Activated CD4-positive, alpha-beta T cell treated with anti-CD3 and anti-CD28 coated beads, Interleukin-2, amount 10 ng/mL, durations not matched to agents 7 days and 5 days (primary cell): ENCODE data around the gene NXNL1. TPM values are rescaled to one million over a fixed set of nuclear protein-coding genes. Genes with fewer than 3 reads are reported as not detected.

Experiments
- CTCF ChIA-PET: fragments of 350-600 bp; sonication (Branson Sonifier 250); formaldehyde crosslinking; loops from one replicate; lab custom pipeline; 2021; ENCODE audit warnings: antibody characterized with exemption; lab: Charles Lee
- POLR2A ChIA-PET: fragments of 350-600 bp; sonication (Branson Sonifier 250); formaldehyde crosslinking; loops from one replicate; lab custom pipeline; 2021; ENCODE audit warnings: antibody characterized with exemption; lab: Charles Lee
- DNase-seq: peaks from one replicate; pipeline ENCODE4 v3.0.0-alpha.2; 2020
- H3K27ac Mint-ChIP-seq: one replicate; pipeline ENCODE4 v1.8.0; 2021; ENCODE audit warnings: mild to moderate bottlenecking, moderate library complexity, mixed read lengths
- H3K27me3 Mint-ChIP-seq: one replicate; pipeline ENCODE4 v1.8.0; 2021; ENCODE audit warnings: mixed read lengths
- H3K36me3 Mint-ChIP-seq: one replicate; pipeline ENCODE4 v1.8.0; 2021; ENCODE audit warnings: low read depth, mixed read lengths
- H3K4me1 Mint-ChIP-seq: one replicate; pipeline ENCODE4 v1.8.0; 2021; ENCODE audit warnings: mixed read lengths
- H3K4me3 Mint-ChIP-seq: one replicate; pipeline ENCODE4 v1.8.0; 2021; ENCODE audit warnings: mild to moderate bottlenecking, moderate library complexity, mixed read lengths
- H3K9me3 Mint-ChIP-seq: one replicate; pipeline ENCODE4 v1.8.0; 2021; ENCODE audit warnings: mixed read lengths
- total RNA-seq, 2 experiments: library from RNA; stranded (reverse); gene quantifications; one replicate each; pipeline ENCODE4 v1.2.3, GENCODE V29; 2021

NXNL1 gene
- total RNA-seq, 2 experiments from 2014 or later, result not detected

- no peak for DNase-seq
- POLR2A ChIA-PET, result no interaction called here
- Mint-ChIP-seq H3K4me1 (peaks cover 32% of the 10 kb centered on the region), H3K9me3 (no peaks in the 10 kb centered on the region), H3K4me3 (peak overlapping the region; percentile 87), H3K27me3 (peaks cover 11% of the 10 kb centered on the region), H3K27ac (no peak overlapping the region), H3K36me3 (no peaks in the 10 kb centered on the region)
- CTCF ChIA-PET, result interaction anchor here (1.2 to 1.5 kb wide), 2 partner anchors 14 to 55 kb away, joined by 3 read pairs; no protein-coding TSS in a partner anchor
Measured at GRCh38 chr19:17468302-17469091, 7.8 kb upstream of the NXNL1 start.

- Mint-ChIP-seq H3K9me3 (no peaks in the 10 kb centered on the region), H3K4me1 (peaks cover 25% of the 10 kb centered on the region), H3K27ac (no peak overlapping the region), H3K36me3 (no peaks in the 10 kb centered on the region), H3K4me3 (no peak overlapping the region), H3K27me3 (peaks cover 11% of the 10 kb centered on the region)
- POLR2A ChIA-PET, result no interaction called here
- CTCF ChIA-PET, result interaction anchor here (1.1 to 2.6 kb wide), 4 partner anchors 29 to 76 kb away, joined by 3 to 7 read pairs (median 3); no protein-coding TSS in a partner anchor
- DNase-seq, result no peak
Measured at GRCh38 chr19:17467471-17468301, 7.0 kb upstream of the NXNL1 start.

DNA sequence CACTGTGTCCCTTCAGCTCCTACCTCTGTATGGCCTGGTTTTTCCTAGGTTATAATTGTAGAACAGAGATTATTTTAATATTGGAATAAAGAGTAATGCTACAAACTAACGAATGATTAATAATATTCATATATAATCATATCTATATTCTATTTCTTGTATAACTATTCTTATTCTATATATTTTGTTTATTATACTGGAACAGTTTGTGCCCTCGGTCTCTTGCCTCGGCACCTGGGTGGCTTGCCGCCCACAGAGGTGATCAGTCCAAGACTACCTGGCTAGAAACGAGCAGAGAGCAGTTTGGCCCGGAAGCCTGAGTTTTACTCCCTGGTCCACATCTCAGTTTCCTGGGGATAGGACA lies 5.7 kb upstream of the NXNL1 start:
- Mint-ChIP-seq H3K9me3 (no peaks in the 10 kb centered on the region), H3K27ac (peak overlapping the region; percentile 31), H3K4me3 (no peak overlapping the region), H3K27me3 (peaks cover 10% of the 10 kb centered on the region), H3K36me3 (no peaks in the 10 kb centered on the region), H3K4me1 (peaks cover 25% of the 10 kb centered on the region)
- CTCF ChIA-PET, result interaction anchor here (0.6 to 2.6 kb wide), 7 partner anchors 30 to 240 kb away, joined by 3 to 7 read pairs (median 3); partner anchors contain the start of genes MVB12A and OCEL1
- POLR2A ChIA-PET, result no interaction called here
- DNase-seq, result no peak

DNA sequence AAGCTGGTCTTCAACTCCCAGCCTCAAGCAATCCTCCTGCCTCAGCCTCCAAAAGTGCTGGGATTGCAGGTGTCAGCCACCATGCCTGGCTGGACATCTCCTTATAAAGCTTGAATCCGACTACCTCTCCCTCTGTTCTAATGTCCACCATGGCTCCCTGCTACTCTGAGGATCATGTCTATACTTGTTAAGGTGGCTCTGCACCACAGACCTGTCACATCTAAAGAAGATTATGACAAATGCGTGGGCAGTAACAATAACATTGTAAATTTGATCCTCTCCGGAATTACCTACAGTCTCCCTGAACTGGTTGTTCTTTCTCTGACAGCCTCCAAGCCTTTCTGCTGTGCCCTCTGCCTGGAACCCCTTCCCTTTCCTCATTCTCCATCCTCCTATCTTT lies 1.8 kb downstream of the NXNL1 start:
- no peak overlapping the region for H3K4me3 Mint-ChIP-seq
- CTCF ChIA-PET, result interaction anchor here (0.6 kb wide), 1 partner anchor 85 kb away, joined by 4 read pairs; no protein-coding TSS in a partner anchor
- POLR2A ChIA-PET, result no interaction called here

GRCh38 chr19:17457616-17458015 lies 3.1 kb downstream of the NXNL1 start:
- POLR2A ChIA-PET, result no interaction called here
- no peak overlapping the region for H3K4me3 Mint-ChIP-seq
- peaks cover 32% of the 10 kb centered on the region for H3K27me3 Mint-ChIP-seq

More for the DNA sequence above, 1.8 kb downstream of the NXNL1 start:
- H3K36me3 Mint-ChIP-seq, result no peaks in the 10 kb centered on the region
- H3K27ac Mint-ChIP-seq, result no peak overlapping the region
- no peaks in the 10 kb centered on the region for H3K9me3 Mint-ChIP-seq
- H3K27me3 Mint-ChIP-seq, result peaks cover 29% of the 10 kb centered on the region
- no peak for DNase-seq
- no peaks in the 10 kb centered on the region for H3K4me1 Mint-ChIP-seq

GRCh38 chr19:17456127-17456526 lies 4.6 kb downstream of the NXNL1 start:
- H3K27ac Mint-ChIP-seq, result no peak overlapping the region
- peaks cover 2% of the 10 kb centered on the region for H3K36me3 Mint-ChIP-seq
- ChIA-PET POLR2A (no interaction called here), CTCF (no interaction called here)
- H3K27me3 Mint-ChIP-seq, result peaks cover 36% of the 10 kb centered on the region
- peaks cover 3% of the 10 kb centered on the region for H3K9me3 Mint-ChIP-seq
- DNase-seq, result no peak
- no peaks in the 10 kb centered on the region for H3K4me1 Mint-ChIP-seq
- no peak overlapping the region for H3K4me3 Mint-ChIP-seq

More at GRCh38 chr19:17457616-17458015, 3.1 kb downstream of the NXNL1 start:
- peaks cover 3% of the 10 kb centered on the region for H3K9me3 Mint-ChIP-seq
- no peak for DNase-seq
- H3K4me1 Mint-ChIP-seq, result no peaks in the 10 kb centered on the region
- CTCF ChIA-PET, result interaction anchor here (0.6 kb wide), 1 partner anchor 202 kb away, joined by 4 read pairs; no protein-coding TSS in a partner anchor
- H3K36me3 Mint-ChIP-seq, result peaks cover 2% of the 10 kb centered on the region
- H3K27ac Mint-ChIP-seq, result no peak overlapping the region

GRCh38 chr19:17455308-17456123 lies 5.2 kb downstream of the NXNL1 start:
- peaks cover 2% of the 10 kb centered on the region for H3K36me3 Mint-ChIP-seq
- CTCF ChIA-PET, result interaction anchor here (0.6 to 1.4 kb wide), 2 partner anchors 9 to 236 kb away, joined by 6 to 8 read pairs; no protein-coding TSS in a partner anchor
- peaks cover 36% of the 10 kb centered on the region for H3K27me3 Mint-ChIP-seq

GRCh38 chr19:17454576-17455071 lies 6.1 kb downstream of the NXNL1 start:
- peaks cover 2% of the 10 kb centered on the region for H3K36me3 Mint-ChIP-seq
- H3K4me3 Mint-ChIP-seq, result no peak overlapping the region
- no peak for DNase-seq
- H3K27ac Mint-ChIP-seq, result no peak overlapping the region
- POLR2A ChIA-PET, result no interaction called here
- peaks cover 3% of the 10 kb centered on the region for H3K9me3 Mint-ChIP-seq
- CTCF ChIA-PET, result interaction anchor here (0.6 to 1.4 kb wide), 3 partner anchors 10 to 40 kb away, joined by 3 to 8 read pairs (median 4); no protein-coding TSS in a partner anchor
- peaks cover 13% of the 10 kb centered on the region for H3K4me1 Mint-ChIP-seq
- H3K27me3 Mint-ChIP-seq, result peaks cover 44% of the 10 kb centered on the region

More at GRCh38 chr19:17455308-17456123, 5.2 kb downstream of the NXNL1 start:
- peaks cover 5% of the 10 kb centered on the region for H3K4me1 Mint-ChIP-seq
- POLR2A ChIA-PET, result no interaction called here
- no peak overlapping the region for H3K4me3 Mint-ChIP-seq
- H3K9me3 Mint-ChIP-seq, result peaks cover 3% of the 10 kb centered on the region
- H3K27ac Mint-ChIP-seq, result no peak overlapping the region
- no peak for DNase-seq

- peaks cover 2% of the 10 kb centered on the region for H3K36me3 Mint-ChIP-seq
- CTCF ChIA-PET, result no interaction called here
- no peak overlapping the region for H3K4me3 Mint-ChIP-seq
- POLR2A ChIA-PET, result no interaction called here
- DNase-seq, result no peak
- H3K9me3 Mint-ChIP-seq, result peaks cover 3% of the 10 kb centered on the region
- peaks cover 46% of the 10 kb centered on the region for H3K27me3 Mint-ChIP-seq
- H3K4me1 Mint-ChIP-seq, result peaks cover 19% of the 10 kb centered on the region
- no peak overlapping the region for H3K27ac Mint-ChIP-seq
Measured at GRCh38 chr19:17451820-17452219, 8.9 kb downstream of the NXNL1 start.

DNA sequence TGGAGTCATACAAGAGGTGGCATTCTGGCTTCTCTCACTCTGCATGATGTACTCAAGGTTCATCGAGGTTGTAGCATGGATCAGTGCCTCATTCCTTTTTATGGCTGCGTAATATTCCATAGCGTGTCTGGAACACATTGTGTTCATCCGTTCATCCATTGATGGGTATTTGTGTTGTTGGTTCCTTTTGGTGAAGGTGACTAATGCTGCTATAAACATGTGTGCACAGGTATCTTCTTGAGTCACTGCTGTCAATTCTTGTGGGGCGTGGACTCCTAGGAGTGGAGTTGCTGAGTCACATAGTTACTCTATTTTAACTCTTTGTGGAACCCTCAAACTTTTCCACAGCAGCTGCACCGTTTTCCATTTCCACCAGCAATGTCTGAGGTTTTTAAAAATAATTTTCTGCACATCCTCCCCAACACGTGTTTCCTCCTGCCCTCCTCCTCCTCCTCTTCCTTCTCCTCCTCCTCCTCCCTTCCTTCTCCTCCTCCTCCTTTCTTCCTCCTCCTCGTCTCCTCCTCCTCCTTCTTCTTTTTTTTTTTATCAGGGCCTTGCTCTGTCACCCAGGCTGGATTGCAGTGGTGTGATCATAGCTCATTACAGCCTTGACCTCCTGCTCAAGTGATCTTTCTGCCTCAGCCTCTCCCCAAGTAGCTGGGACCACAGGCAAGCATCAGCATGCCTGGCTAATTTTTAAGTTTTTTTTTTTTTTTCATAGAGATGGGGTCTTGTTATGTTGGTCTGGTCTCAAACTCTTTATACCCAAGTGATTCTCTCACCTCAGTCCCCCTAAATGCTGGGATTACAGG lies 10.3 kb downstream of the NXNL1 start:
- H3K36me3 Mint-ChIP-seq, result peaks cover 2% of the 10 kb centered on the region
- POLR2A ChIA-PET, result no interaction called here
- no peak overlapping the region for H3K4me3 Mint-ChIP-seq
- CTCF ChIA-PET, result interaction anchor here (1.3 kb wide), 1 partner anchor 14 kb away, joined by 3 read pairs; no protein-coding TSS in a partner anchor
- DNase-seq, result peak; percentile 35
- peaks cover 19% of the 10 kb centered on the region for H3K4me1 Mint-ChIP-seq
- H3K9me3 Mint-ChIP-seq, result peaks cover 3% of the 10 kb centered on the region
- H3K27ac Mint-ChIP-seq, result peak overlapping the region; percentile 26
- peaks cover 37% of the 10 kb centered on the region for H3K27me3 Mint-ChIP-seq
